GM12873 (cell line): Measurements from ENCODE around the gene TSHZ1.

Experiments
- TF ChIP-seq, protein P1 (sequence below): IDR thresholded peaks from 2 replicates; pipeline ENCODE4 v1.5.1; 2012; ENCODE audit warnings: low read depth, mild to moderate bottlenecking, moderate library complexity, low read length, control low read depth; ENCODE audit not compliant: insufficient read depth; ENCODE audit errors: missing control alignments

Gene TSHZ1

DNA sequence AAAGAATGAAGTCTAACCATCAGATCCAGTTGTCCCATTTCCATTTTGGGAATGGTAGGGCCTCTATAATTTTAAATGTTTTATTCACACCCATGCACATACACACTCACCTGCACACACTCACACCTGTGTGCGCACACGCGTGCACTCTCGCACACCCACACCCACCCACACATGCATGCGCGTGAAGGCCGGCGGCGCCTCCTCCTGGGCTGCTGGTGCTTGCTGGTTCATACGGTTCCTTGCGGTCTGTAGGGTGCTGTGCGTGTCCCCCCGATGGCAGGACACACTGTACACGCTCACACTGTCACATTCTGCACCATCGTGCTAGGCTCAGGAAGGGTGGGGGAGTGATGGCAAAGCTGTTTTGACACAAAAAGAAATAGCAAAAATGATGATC, 63.2 kb downstream of the TSHZ1 start:
- TF ChIP-seq, protein P1, sequence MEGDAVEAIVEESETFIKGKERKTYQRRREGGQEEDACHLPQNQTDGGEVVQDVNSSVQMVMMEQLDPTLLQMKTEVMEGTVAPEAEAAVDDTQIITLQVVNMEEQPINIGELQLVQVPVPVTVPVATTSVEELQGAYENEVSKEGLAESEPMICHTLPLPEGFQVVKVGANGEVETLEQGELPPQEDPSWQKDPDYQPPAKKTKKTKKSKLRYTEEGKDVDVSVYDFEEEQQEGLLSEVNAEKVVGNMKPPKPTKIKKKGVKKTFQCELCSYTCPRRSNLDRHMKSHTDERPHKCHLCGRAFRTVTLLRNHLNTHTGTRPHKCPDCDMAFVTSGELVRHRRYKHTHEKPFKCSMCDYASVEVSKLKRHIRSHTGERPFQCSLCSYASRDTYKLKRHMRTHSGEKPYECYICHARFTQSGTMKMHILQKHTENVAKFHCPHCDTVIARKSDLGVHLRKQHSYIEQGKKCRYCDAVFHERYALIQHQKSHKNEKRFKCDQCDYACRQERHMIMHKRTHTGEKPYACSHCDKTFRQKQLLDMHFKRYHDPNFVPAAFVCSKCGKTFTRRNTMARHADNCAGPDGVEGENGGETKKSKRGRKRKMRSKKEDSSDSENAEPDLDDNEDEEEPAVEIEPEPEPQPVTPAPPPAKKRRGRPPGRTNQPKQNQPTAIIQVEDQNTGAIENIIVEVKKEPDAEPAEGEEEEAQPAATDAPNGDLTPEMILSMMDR: no peak

DNA sequence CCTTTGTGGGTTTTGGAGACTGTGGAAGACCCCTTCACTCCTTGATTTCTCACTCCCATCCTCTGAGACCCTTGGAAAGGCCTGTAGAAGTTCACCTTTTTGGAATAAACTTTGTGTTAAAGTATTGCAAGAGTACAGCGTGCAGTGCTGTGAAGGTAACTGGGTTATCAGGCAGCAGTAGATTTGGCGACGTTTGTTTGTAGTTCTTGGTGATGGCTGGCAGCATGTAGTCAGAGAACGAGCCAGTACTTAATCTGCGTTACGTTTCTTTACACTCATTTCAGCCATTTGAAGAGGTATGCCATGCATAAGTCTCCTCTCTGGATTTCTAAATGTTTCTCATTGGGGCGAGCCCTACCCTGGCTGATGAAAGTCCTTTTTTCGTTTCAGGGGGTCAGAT, 64.6 kb downstream of the TSHZ1 start:
- TF ChIP-seq, protein P1: no peak

DNA sequence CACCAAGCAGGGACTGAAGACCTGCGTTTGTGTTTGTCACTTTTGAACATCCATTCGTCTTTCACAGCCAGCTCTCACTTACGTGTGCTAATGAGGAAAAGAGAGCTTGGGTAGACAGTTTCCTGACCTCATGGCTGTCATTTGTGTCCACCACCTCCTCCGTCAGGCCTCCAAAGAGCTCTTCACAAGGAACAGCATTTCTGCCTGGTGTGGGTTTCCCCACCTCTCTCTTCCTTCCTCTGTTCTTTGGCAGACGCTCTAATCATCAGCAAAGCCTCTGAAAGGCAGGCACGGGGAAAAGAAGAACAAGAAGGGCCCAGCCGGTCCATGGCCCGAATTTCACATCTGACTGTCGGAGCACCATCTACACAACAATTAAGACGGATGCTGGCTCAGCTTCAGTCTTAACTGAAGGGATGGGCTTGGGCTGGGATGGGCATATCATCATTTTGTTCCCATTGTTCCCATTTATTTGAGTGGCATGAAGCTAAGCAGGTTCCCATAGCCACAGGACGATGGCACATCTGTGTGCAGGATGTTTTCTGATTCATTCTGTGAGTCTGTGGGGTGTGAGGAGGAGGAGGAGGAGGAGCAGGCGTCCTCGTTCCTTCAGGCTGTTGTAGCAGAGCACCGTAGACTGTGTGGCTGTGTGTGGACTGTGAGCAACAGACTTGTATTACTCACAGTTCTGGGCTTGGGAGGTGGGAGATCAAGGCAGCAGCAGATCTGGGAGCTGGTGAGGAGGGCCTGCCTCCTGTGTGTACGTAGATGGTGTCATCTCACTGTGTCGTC, 66.4 kb downstream of the TSHZ1 start:
- TF ChIP-seq, protein P1: no peak

DNA sequence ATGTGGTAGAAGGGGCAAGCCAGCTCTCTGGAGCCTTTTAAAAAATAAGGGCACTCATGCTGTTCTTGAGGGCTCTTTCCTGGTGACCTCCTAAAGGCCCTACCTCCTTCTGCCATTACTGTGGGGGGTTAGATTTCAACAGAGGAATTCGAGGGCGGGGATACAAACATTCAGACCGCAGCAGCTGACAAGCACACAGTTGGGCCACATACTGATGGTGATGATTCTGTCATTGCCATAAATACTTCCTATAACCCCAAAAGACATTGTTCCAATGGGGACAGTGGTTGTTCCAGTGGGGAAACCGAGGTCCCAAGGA, 67.0 kb downstream of the TSHZ1 start:
- TF ChIP-seq, protein P1: no peak

DNA sequence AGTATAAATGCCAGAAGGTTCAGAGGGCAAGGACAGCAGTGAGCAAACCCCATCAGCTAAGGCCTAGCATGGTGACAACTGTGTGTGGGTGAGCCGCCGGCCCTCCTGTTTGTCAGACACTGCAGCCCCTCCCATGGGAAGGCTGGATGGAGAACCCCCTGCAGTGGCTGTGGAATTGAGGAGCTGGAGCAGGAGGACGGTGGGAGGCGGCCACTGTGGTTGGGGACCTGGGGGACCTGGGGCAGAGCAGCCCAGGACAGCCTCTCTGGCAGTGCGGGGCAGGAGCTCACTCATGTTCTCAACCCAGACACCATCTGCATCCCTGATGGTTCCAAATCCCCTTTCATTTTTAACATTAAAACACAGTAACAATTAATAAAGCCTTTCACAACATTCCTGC, 68.8 kb downstream of the TSHZ1 start:
- TF ChIP-seq, protein P1: no peak

DNA sequence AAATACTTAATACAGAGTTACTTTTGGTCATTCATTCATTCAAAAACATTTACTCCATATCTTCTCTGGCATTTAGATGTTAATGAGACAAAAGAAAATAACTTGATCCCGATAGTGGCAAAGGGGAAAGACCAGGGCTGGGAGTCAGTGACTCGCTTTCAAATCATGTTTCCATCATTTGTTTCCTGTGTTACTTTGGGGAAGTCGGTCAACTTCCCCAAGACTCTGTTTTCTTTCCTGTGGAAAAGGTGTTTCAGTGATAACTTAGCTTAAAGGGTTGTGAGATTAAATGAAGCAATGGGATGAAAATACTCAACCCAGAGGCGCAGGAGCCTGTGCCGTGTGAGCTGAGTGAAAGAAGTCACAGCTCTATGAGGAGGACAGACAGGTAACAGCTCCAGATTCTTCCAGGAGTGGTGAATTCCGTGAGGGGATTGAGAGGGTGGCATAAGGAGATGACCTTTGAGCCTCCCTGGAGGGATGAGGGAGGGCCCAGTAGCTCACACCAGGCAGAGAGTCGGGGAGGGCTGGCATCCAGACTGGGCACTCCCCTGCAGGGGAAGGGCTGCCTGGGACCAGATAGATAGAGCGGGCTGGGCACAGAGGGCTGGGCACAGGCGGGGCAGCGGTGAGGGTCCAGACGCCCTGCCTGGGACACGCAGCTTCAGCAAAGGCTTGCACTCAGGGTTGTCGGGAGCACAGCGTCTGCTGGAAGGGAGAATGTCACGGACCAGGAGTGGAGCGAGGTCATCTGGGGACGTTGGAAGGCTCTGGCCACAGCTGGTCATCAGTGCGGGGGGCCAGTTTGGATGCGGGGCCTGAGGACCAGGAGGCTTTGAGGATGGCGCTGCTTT, 70.1 kb downstream of the TSHZ1 start:
- TF ChIP-seq, protein P1: no peak

DNA sequence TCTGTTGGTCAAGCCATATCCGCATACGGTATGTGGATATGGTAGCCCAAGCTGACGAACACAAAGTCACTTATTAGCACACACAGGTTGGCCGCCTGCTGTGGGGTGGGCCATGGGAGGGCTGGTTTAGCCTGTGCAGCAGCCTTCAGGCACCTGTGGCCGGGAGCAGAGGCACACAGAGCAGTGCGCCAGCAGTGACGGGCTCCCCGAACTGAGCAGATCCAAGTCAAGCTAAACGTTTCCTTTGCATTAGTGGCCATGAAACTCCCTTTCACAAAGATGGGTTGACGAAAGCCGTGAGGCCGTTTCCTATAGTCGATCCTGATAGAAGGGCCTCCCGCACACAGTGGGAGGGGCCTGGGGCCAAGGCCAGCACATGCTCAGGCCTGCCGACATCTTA, 72.1 kb downstream of the TSHZ1 start:
- TF ChIP-seq, protein P1: no peak
